Astrocyte of the cerebellum (primary cell): ENCODE results near the gene CUL1.

Experiments
- DNase-seq: peaks from one replicate; pipeline ENCODE4 v3.0.0-alpha.2; 2011; ENCODE audit warnings: low read depth
- H3K4me3 ChIP-seq: 2 replicates; pipeline ENCODE4 v1.5.1; 2011; ENCODE audit warnings: mild to moderate bottlenecking, low read depth, low read length, moderate library complexity
- CTCF ChIP-seq: IDR thresholded peaks from 2 replicates; pipeline ENCODE4 v1.5.1; 2012; ENCODE audit warnings: low read length, low read depth, moderate library complexity, mild to moderate bottlenecking; ENCODE audit errors: missing control alignments
- in situ Hi-C: cut with HindIII; loops from 2 replicates; pipeline ENCODE4 v1.10.0; 2017; ENCODE audit warnings: low sequenced_read_pairs

CUL1 gene

GRCh38 chr7:148693651-148694050 lies 5.1 kb upstream of the CUL1 start:
- TF ChIP-seq CTCF: no peak
- DNase-seq: no peak
- in situ Hi-C loops: no loop called here
- H3K4me3 ChIP-seq: no peak overlapping the region

GRCh38 chr7:148694631-148695030 lies 4.1 kb upstream of the CUL1 start:
- no peak for DNase-seq
- in situ Hi-C loops: no loop called here

GRCh38 chr7:148695953-148696352 lies 2.8 kb upstream of the CUL1 start:
- no peak overlapping the region for H3K4me3 ChIP-seq
- DNase-seq: no peak
- TF ChIP-seq CTCF: no peak
- in situ Hi-C loops: no loop called here

More at GRCh38 chr7:148694631-148695030, 4.1 kb upstream of the CUL1 start:
- TF ChIP-seq CTCF: no peak
- no peak overlapping the region for H3K4me3 ChIP-seq

- no peak for TF ChIP-seq CTCF
- DNase-seq: no peak
- no peak overlapping the region for H3K4me3 ChIP-seq
- in situ Hi-C loops: no loop called here
These were observed 1.9 kb upstream of the CUL1 start for GRCh38 chr7:148696787-148697186.

GRCh38 chr7:148697256-148698006 lies 1.3 kb upstream of the CUL1 start:
- TF ChIP-seq CTCF: no peak
- in situ Hi-C loops: no loop called here
- DNase-seq: no peak
- H3K4me3 ChIP-seq: peak overlapping the region; percentile 72

- no peak for DNase-seq
- in situ Hi-C loops: no loop called here
- no peak for TF ChIP-seq CTCF
- H3K4me3 ChIP-seq: peak overlapping the region; percentile 72
These were observed 701 bp upstream of the CUL1 start for GRCh38 chr7:148698007-148698396.
